Panc1 (cell line): ENCODE results near the gene FHOD1. TPM values are rescaled to one million over a fixed set of nuclear protein-coding genes. Genes with fewer than 3 reads are reported as not detected.

Source experiments
- ATAC-seq: fragments of 200-7000 bp; cut with Tn5 transposase; 2 replicates; pipeline ENCODE4 v1.9.1; 2020; ENCODE audit warnings: mild to moderate bottlenecking, moderate library complexity
- BruUV-seq: library from RNA; stranded (reverse); fragments of 400-500 nt; replicated peaks from 2 replicates; lab custom pipeline; 2021; lab: Mats Ljungman, UMichigan
- CTCF ChIA-PET: fragments of 300-600 bp; sonication (Branson Sonifier 250); formaldehyde crosslinking; loops from one replicate; lab custom pipeline; 2022; ENCODE audit warnings: antibody characterized with exemption; lab: Charles Lee
- POLR2A ChIA-PET: fragments of 300-600 bp; sonication (Branson Sonifier 250); formaldehyde crosslinking; loops from one replicate; lab custom pipeline; 2022; ENCODE audit warnings: antibody characterized with exemption; lab: Charles Lee
- DNase-seq: peaks from one replicate; pipeline ENCODE4 v3.0.0-alpha.2; 2010; ENCODE audit warnings: low read depth, low spot score
- H3K27ac ChIP-seq: 2 replicates; pipeline ENCODE4 v1.5.1; 2011; ENCODE audit warnings: mild to moderate bottlenecking, low read length, inconsistent platforms
- H3K27me3 ChIP-seq: fragments of 200-500 bp; sonication (Bioruptor generic); 2 replicates; pipeline ENCODE4 v1.6.0; 2014; ENCODE audit warnings: low read length, inconsistent platforms; ENCODE audit not compliant: control insufficient read depth, insufficient read depth
- H3K36me3 ChIP-seq: fragments of 200-500 bp; sonication (Bioruptor generic); 2 replicates; pipeline ENCODE4 v1.5.1; 2014; ENCODE audit warnings: inconsistent platforms, mild to moderate bottlenecking, low read length, moderate library complexity; ENCODE audit not compliant: control insufficient read depth, insufficient read depth
- H3K4me1 ChIP-seq: 2 replicates; pipeline ENCODE4 v1.5.1; 2011; ENCODE audit warnings: inconsistent platforms, mild to moderate bottlenecking, low read length, moderate library complexity; ENCODE audit not compliant: control insufficient read depth, insufficient read depth
- H3K4me3 ChIP-seq, 2 experiments: 2 replicates each; pipeline ENCODE4 v1.5.1; 2011 to 2012; ENCODE audit warnings: low read depth in 2 of 2, low read length in 2 of 2, mild to moderate bottlenecking in 2 of 2, inconsistent platforms in 1 of 2, moderate library complexity in 1 of 2
- H3K9me3 ChIP-seq: fragments of 200-500 bp; sonication (Bioruptor generic); 2 replicates; pipeline ENCODE4 v1.5.1; 2014; ENCODE audit warnings: low read depth, mild to moderate bottlenecking, inconsistent platforms, low read length, moderate library complexity; ENCODE audit not compliant: control insufficient read depth, insufficient read depth
- POLR2AphosphoS5 ChIP-seq: IDR thresholded peaks from 2 replicates; pipeline ENCODE4 v1.6.1; 2012; ENCODE audit warnings: mild to moderate bottlenecking, low read depth, low read length, moderate library complexity
- SIN3A ChIP-seq: IDR thresholded peaks from 2 replicates; pipeline ENCODE4 v1.6.1; 2012; ENCODE audit warnings: low read depth, mild to moderate bottlenecking, low read length, moderate library complexity, borderline replicate concordance; ENCODE audit not compliant: insufficient read depth
- TCF7L2 ChIP-seq: IDR thresholded peaks from 2 replicates; pipeline ENCODE4 v1.6.1; 2011; ENCODE audit warnings: mild to moderate bottlenecking, low read depth, low read length, inconsistent platforms
- in situ Hi-C: cut with HindIII; loops from 2 replicates; pipeline ENCODE4 v1.10.0; 2016; ENCODE audit warnings: low sequenced_read_pairs, low pct_unique_long_range_greater_than_20kb
- intact Hi-C: fragments of 100-400 bp; cut with micrococcal nuclease; formaldehyde crosslinking; loops from one replicate; pipeline ENCODE4 v1.10.0; 2022; ENCODE audit not compliant: unreplicated experiment
- total RNA-seq: library from RNA; stranded (reverse); gene quantifications from one replicate; pipeline ENCODE4 v1.2.1, GENCODE V29; 2021; ENCODE audit not compliant: unreplicated experiment
- TF ChIP-seq, protein P1 (sequence below): fragments of 450-650 bp; IDR thresholded peaks from 2 replicates; pipeline ENCODE4 v1.5.1; 2017; ENCODE audit warnings: mild to moderate bottlenecking
- TF ChIP-seq, protein P2 (sequence below), 2 experiments: IDR thresholded peaks; 2 replicates each; pipeline ENCODE4 v1.6.1; 2011 to 2012; ENCODE audit warnings: low read depth in 2 of 2, control low read depth in 1 of 2, low read length in 1 of 2, mild to moderate bottlenecking in 1 of 2, moderate library complexity in 1 of 2; ENCODE audit not compliant: insufficient read depth in 1 of 2

Gene FHOD1
- total RNA-seq, 1 experiment from 2014 or later, result 9.3 TPM

GRCh38 chr16:67195676-67196075 is 51.6 kb downstream of the FHOD1 start:
- CTCF ChIA-PET, result no interaction called here

DNA sequence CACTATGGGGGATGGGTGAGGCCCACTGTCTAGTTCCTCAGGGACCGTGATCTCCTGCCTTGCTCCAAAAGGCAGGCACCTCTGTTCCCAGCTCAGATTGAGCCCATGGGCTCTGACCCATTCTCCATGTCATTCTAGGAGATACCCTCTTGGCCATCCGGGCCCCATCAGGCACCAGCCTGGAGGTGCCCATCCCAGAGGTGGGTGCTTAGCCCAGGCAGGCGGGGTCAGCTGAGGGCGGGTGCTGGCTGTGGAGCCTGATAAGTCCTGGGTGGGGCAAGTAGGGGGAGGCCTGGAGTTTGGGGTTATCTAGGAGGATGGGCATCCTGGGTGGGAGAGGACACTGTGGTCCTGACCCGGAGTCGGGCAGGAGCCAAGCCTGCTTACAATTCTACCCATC is 53.0 kb downstream of the FHOD1 start:
- ChIA-PET CTCF (no interaction called here), POLR2A (no interaction called here)
- peaks cover 17% of the 10 kb centered on the region for H3K36me3 ChIP-seq
- peaks cover 23% of the 10 kb centered on the region for H3K4me1 ChIP-seq
- no peak overlapping the region for H3K4me3 ChIP-seq
- in situ Hi-C loops (no loop called here), intact Hi-C loops (no loop called here)
- ATAC-seq (no peak), DNase-seq (no peak)
- no peak overlapping the region for H3K27ac ChIP-seq
- H3K27me3 ChIP-seq, result no peaks in the 10 kb centered on the region
- H3K9me3 ChIP-seq, result no peaks in the 10 kb centered on the region
- TF ChIP-seq TCF7L2 (no peak), SIN3A (no peak), POLR2AphosphoS5 (no peak)
- TF ChIP-seq, protein P1, sequence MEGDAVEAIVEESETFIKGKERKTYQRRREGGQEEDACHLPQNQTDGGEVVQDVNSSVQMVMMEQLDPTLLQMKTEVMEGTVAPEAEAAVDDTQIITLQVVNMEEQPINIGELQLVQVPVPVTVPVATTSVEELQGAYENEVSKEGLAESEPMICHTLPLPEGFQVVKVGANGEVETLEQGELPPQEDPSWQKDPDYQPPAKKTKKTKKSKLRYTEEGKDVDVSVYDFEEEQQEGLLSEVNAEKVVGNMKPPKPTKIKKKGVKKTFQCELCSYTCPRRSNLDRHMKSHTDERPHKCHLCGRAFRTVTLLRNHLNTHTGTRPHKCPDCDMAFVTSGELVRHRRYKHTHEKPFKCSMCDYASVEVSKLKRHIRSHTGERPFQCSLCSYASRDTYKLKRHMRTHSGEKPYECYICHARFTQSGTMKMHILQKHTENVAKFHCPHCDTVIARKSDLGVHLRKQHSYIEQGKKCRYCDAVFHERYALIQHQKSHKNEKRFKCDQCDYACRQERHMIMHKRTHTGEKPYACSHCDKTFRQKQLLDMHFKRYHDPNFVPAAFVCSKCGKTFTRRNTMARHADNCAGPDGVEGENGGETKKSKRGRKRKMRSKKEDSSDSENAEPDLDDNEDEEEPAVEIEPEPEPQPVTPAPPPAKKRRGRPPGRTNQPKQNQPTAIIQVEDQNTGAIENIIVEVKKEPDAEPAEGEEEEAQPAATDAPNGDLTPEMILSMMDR, result no peak
- TF ChIP-seq, protein P2, sequence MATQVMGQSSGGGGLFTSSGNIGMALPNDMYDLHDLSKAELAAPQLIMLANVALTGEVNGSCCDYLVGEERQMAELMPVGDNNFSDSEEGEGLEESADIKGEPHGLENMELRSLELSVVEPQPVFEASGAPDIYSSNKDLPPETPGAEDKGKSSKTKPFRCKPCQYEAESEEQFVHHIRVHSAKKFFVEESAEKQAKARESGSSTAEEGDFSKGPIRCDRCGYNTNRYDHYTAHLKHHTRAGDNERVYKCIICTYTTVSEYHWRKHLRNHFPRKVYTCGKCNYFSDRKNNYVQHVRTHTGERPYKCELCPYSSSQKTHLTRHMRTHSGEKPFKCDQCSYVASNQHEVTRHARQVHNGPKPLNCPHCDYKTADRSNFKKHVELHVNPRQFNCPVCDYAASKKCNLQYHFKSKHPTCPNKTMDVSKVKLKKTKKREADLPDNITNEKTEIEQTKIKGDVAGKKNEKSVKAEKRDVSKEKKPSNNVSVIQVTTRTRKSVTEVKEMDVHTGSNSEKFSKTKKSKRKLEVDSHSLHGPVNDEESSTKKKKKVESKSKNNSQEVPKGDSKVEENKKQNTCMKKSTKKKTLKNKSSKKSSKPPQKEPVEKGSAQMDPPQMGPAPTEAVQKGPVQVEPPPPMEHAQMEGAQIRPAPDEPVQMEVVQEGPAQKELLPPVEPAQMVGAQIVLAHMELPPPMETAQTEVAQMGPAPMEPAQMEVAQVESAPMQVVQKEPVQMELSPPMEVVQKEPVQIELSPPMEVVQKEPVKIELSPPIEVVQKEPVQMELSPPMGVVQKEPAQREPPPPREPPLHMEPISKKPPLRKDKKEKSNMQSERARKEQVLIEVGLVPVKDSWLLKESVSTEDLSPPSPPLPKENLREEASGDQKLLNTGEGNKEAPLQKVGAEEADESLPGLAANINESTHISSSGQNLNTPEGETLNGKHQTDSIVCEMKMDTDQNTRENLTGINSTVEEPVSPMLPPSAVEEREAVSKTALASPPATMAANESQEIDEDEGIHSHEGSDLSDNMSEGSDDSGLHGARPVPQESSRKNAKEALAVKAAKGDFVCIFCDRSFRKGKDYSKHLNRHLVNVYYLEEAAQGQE (IDR thresholded peaks at IDR 0.05; ENCODE audit: insufficient read depth in 1 of 2, low read depth in 2 of 2, low read length in 1 of 2), result no peak
- BruUV-seq, result no TSS peak

More at GRCh38 chr16:67195676-67196075, 51.6 kb downstream of the FHOD1 start:
- BruUV-seq, result no TSS peak
- Histone ChIP-seq H3K36me3 (peaks cover 17% of the 10 kb centered on the region), H3K27ac (no peak overlapping the region), H3K4me1 (peaks cover 19% of the 10 kb centered on the region), H3K9me3 (no peaks in the 10 kb centered on the region), H3K4me3 (no peak overlapping the region), H3K27me3 (no peaks in the 10 kb centered on the region)
- TF ChIP-seq SIN3A (no peak), POLR2AphosphoS5 (no peak)
- in situ Hi-C loops, result no loop called here
- DNase-seq, result no peak
- ATAC-seq, result no peak
- intact Hi-C loops, result no loop called here
- POLR2A ChIA-PET, result interaction anchor here (0.7 kb wide), 1 partner anchor 640 kb away, joined by 4 read pairs; no protein-coding TSS in a partner anchor

DNA sequence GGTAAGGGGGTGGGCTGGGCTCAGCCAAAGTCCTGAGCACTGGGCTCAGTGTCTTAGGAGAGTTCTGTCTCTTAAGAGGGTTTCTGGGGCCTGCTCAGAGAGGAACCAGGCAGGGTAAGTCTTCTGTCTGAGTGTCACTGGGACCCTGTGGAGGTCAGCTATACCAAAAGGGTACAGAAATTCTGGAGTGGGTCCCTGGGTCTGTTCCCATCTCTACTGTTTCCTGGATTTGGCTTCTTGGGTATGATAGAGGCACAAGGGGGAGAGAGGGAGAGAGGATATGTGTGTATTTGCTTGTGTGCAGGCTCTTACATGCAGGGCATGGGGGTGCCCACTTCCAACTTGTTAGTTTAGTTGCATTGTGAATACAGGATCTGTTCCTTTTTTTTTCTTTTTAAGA is 53.7 kb downstream of the FHOD1 start:
- Histone ChIP-seq H3K4me1 (peaks cover 23% of the 10 kb centered on the region), H3K36me3 (peaks cover 17% of the 10 kb centered on the region), H3K9me3 (no peaks in the 10 kb centered on the region), H3K4me3 (peak overlapping the region; percentile 96 to 98), H3K27me3 (no peaks in the 10 kb centered on the region), H3K27ac (peak overlapping the region; percentile 92; the same call in 1 of the 2 replicates)
- DNase-seq, result no peak
- in situ Hi-C loops, result no loop called here
- no peak for ATAC-seq
- ChIA-PET POLR2A (no interaction called here), CTCF (no interaction called here)
- TF ChIP-seq, protein P1, result no peak
- no peak for TF ChIP-seq POLR2AphosphoS5
- no peak for TF ChIP-seq TCF7L2
- intact Hi-C loops, result no loop called here
- BruUV-seq, result no TSS peak
